Transverse colon (tissue), 4 donors: ENCODE data around the gene SPPL3.

Experiments used
- CTCF ChIP-seq, 5 experiments: fragments of 200-600 bp in 3 of 5; fragments of 450-650 bp in 2 of 5; sonication (generic) in 3 of 5; IDR thresholded peaks; 1 replicate in 2 of 5; 2 replicates in 3 of 5; pipeline ENCODE4 v1.5.1; 2016 to 2017; ENCODE audit warnings: antibody characterized with exemption in 5 of 5, inconsistent platforms in 3 of 5, mild to moderate bottlenecking in 2 of 5, moderate library complexity in 1 of 5
- EP300 ChIP-seq: sonication (generic); formaldehyde crosslinking; IDR thresholded peaks from one replicate; pipeline ENCODE4 v1.6.1; 2017; ENCODE audit warnings: antibody characterized with exemption, low read depth
- POLR2A ChIP-seq: fragments of 450-650 bp; IDR thresholded peaks from one replicate; pipeline ENCODE4 v1.6.1; 2016; ENCODE audit warnings: antibody characterized with exemption, mild to moderate bottlenecking, moderate library complexity
- POLR2AphosphoS5 ChIP-seq, 3 donors: sonication (generic); formaldehyde crosslinking; IDR thresholded peaks; one replicate each; pipeline ENCODE4 v1.6.1; 2016; ENCODE audit warnings: antibody characterized with exemption in 3 of 3

GRCh38 chr12:120739031-120739762, 165.0 kb downstream of the SPPL3 start:
- TF ChIP-seq POLR2AphosphoS5 (IDR thresholded peaks at IDR 0.05) (no peak), CTCF (IDR thresholded peaks at IDR 0.05) (no peak), POLR2A (no peak), EP300 (no peak)
